GM12878 (cell line): ENCODE measurements around the gene PPRC1. TPM values are rescaled to one million over a fixed set of nuclear protein-coding genes. Genes with fewer than 3 reads are reported as not detected.

Experiments
- ATAC-seq: fragments of 200-7000 bp; cut with Tn5 transposase; 3 replicates; pipeline ENCODE4 v1.9.1; 2020; ENCODE audit warnings: mild to moderate bottlenecking, moderate library complexity
- BruUV-seq: library from RNA; stranded (reverse); fragments of 400-500 nt; replicated peaks from 2 replicates; lab custom pipeline; 2021; lab: Mats Ljungman, UMichigan
- CTCF ChIA-PET: fragments of 300-600 bp; sonication (Branson Sonifier 250); formaldehyde crosslinking; extraction: SDS; loops from one replicate; lab custom pipeline; 2021; ENCODE audit warnings: inconsistent platforms; lab: Yijun Ruan, JAX
- POLR2A ChIA-PET: fragments of 350-600 bp; formaldehyde crosslinking; extraction: SDS; loops from one replicate; lab custom pipeline; 2021; ENCODE audit warnings: inconsistent platforms; lab: Charles Lee
- RAD21 ChIA-PET: fragments of 300-600 bp; sonication (Branson Sonifier 250); formaldehyde crosslinking; loops from one replicate; lab custom pipeline; 2023; ENCODE audit warnings: antibody characterized with exemption; ENCODE audit not compliant: unreplicated experiment; lab: Charles Lee
- SMC1A ChIA-PET: fragments of 300-600 bp; sonication (Branson Sonifier 250); formaldehyde crosslinking; loops from one replicate; lab custom pipeline; 2023; ENCODE audit not compliant: unreplicated experiment, uncharacterized antibody; lab: Charles Lee
- DNase-seq: peaks from one replicate; pipeline ENCODE4 v3.0.0-alpha.2; 2011; ENCODE audit warnings: low read depth, low spot score
- FAIRE-seq: peaks from 3 replicates; lab custom pipeline; 2011; peaks lifted over from hg19 to GRCh38; lab: Jason Lieb, UNC
- H2AFZ ChIP-seq: 2 replicates; pipeline ENCODE4 v1.6.0; 2011; ENCODE audit warnings: low read depth, low read length, control low read depth; ENCODE audit not compliant: control insufficient read depth
- H3K27ac ChIP-seq: 2 replicates; pipeline ENCODE4 v1.5.1; 2011; ENCODE audit warnings: control low read depth; ENCODE audit not compliant: control insufficient read depth, insufficient read depth
- H3K27me3 ChIP-seq, 2 experiments: replicated peaks in 1 of 2; 2 replicates each; pipeline versions ENCODE4 v1.6.0 to v1.6.1; 2011; ENCODE audit warnings: low read length in 1 of 2; ENCODE audit not compliant: control insufficient read depth in 2 of 2, insufficient read depth in 2 of 2
- H3K36me3 ChIP-seq, 2 experiments: 2 replicates each; pipeline ENCODE4 v1.5.1; 2011; ENCODE audit warnings: low read length in 1 of 2; ENCODE audit not compliant: control insufficient read depth in 2 of 2, insufficient read depth in 2 of 2
- H3K4me1 ChIP-seq: 2 replicates; pipeline ENCODE4 v1.6.1; 2011; ENCODE audit warnings: mild to moderate bottlenecking, low read length, moderate library complexity, mixed read lengths; ENCODE audit not compliant: control insufficient read depth, insufficient read depth
- H3K4me2 ChIP-seq: 2 replicates; pipeline ENCODE4 v1.6.0; 2011; ENCODE audit warnings: control low read depth; ENCODE audit not compliant: control insufficient read depth, insufficient read depth
- H3K4me3 ChIP-seq: fragments of 200-600 bp; sonication (generic); 2 replicates; pipeline ENCODE4 v1.5.1; 2016
- H3K79me2 ChIP-seq: 2 replicates; pipeline ENCODE4 v1.6.0; 2011; ENCODE audit warnings: low read length; ENCODE audit not compliant: control insufficient read depth, insufficient read depth
- H3K9ac ChIP-seq: 2 replicates; pipeline ENCODE4 v1.8.0; 2011; ENCODE audit warnings: low read length, control low read depth, mixed read lengths; ENCODE audit not compliant: control insufficient read depth, insufficient read depth
- H3K9me3 ChIP-seq: replicated peaks from 3 replicates; pipeline ENCODE4 v1.5.1; 2011; ENCODE audit warnings: mild to moderate bottlenecking, low read length; ENCODE audit not compliant: control insufficient read depth, insufficient read depth
- H4K20me1 ChIP-seq: 2 replicates; pipeline ENCODE4 v1.6.0; 2011; ENCODE audit not compliant: control insufficient read depth, insufficient read depth
- ATF7 ChIP-seq: fragments of 450-650 bp; IDR thresholded peaks from 2 replicates; pipeline ENCODE4 v1.6.1; 2016; ENCODE audit warnings: low read depth, mild to moderate bottlenecking
- CBFB ChIP-seq: IDR thresholded peaks from 2 replicates; pipeline ENCODE4 v1.6.1; 2016; ENCODE audit warnings: antibody characterized with exemption, low read depth
- CHD4 ChIP-seq: fragments of 200-600 bp; sonication (generic); IDR thresholded peaks from 2 replicates; pipeline ENCODE4 v1.6.1; 2016; ENCODE audit warnings: mild to moderate bottlenecking
- EED ChIP-seq: sonication (generic); IDR thresholded peaks from 2 replicates; pipeline ENCODE4 v1.6.1; 2016; ENCODE audit warnings: antibody characterized with exemption, low read depth
- FOXM1 ChIP-seq: IDR thresholded peaks from 2 replicates; pipeline ENCODE4 v1.6.1; 2012; ENCODE audit warnings: low read depth, mild to moderate bottlenecking, inconsistent platforms, low read length, moderate library complexity
- JUNB ChIP-seq: IDR thresholded peaks from 2 replicates; pipeline ENCODE4 v1.6.1; 2016; ENCODE audit warnings: antibody characterized with exemption, mild to moderate bottlenecking
- NFIC ChIP-seq: IDR thresholded peaks from 2 replicates; pipeline ENCODE4 v1.6.1; 2012; ENCODE audit warnings: low read depth, mild to moderate bottlenecking, inconsistent platforms, low read length, moderate library complexity
- NR2C1 ChIP-seq: fragments of 450-650 bp; IDR thresholded peaks from 2 replicates; pipeline ENCODE4 v1.6.1; 2017; ENCODE audit warnings: antibody characterized with exemption, mild to moderate bottlenecking, moderate library complexity
- PML ChIP-seq: IDR thresholded peaks from 2 replicates; pipeline ENCODE4 v1.6.1; 2012; ENCODE audit warnings: low read length, inconsistent platforms
- RAD51 ChIP-seq: fragments of 450-650 bp; IDR thresholded peaks from 2 replicates; pipeline ENCODE4 v1.6.1; 2016; ENCODE audit warnings: moderate library complexity, mild to moderate bottlenecking, inconsistent platforms
- SPI1 ChIP-seq: IDR thresholded peaks from 2 replicates; pipeline ENCODE4 v1.6.1; 2011; ENCODE audit warnings: low read depth, mild to moderate bottlenecking, low read length, moderate library complexity, borderline replicate concordance; ENCODE audit not compliant: insufficient read depth
- TBL1XR1 ChIP-seq: IDR thresholded peaks from 2 replicates; pipeline ENCODE4 v1.6.1; 2012; ENCODE audit warnings: low read depth, low read length, improper control_type of control experiment
- WRNIP1 ChIP-seq: IDR thresholded peaks from 2 replicates; pipeline ENCODE4 v1.6.1; 2011; ENCODE audit warnings: low read depth, low read length, improper control_type of control experiment, borderline replicate concordance
- WGBS: methylation state at CpG from one replicate; pipeline ENCODE4 v1.1.6; 2016; ENCODE audit warnings: low lambda C conversion rate; ENCODE audit not compliant: insufficient replicate concordance, insufficient coverage; ENCODE audit errors: missing lambda C conversion rate; 5-methylcytosine and 5-hydroxymethylcytosine counted together
- in situ Hi-C: fragments of 300-500 bp; cut with MboI; formaldehyde crosslinking; loops from 9 replicates; pipeline ENCODE4 v1.14.3; 2018; ENCODE audit warnings: mixed read lengths
- intact Hi-C: fragments of 100-400 bp; cut with micrococcal nuclease; formaldehyde crosslinking; loops from one replicate; pipeline ENCODE4 v1.14.2; 2022; ENCODE audit not compliant: unreplicated experiment
- polyA plus RNA-seq, 11 experiments: library from polyadenylated mRNA; depleted of rRNA in 4 of 11; unstranded in 6 of 11; stranded (reverse) in 5 of 11; fragments of >200 nt; fragmentation: Nextera tagmentation in 4 of 11; fragmentation: Illumina TruSeq in 1 of 11; extraction: Ambion mirVana in 4 of 11; extraction: Trizol in 1 of 11; gene quantifications; 1 replicate in 1 of 11; 2 replicates in 10 of 11; pipeline versions ENCODE4 v1.2.1 to v1.2.3, GENCODE V29; 2011 to 2016; ENCODE audit warnings: inconsistent platforms in 2 of 11, missing spikeins in 2 of 11, low read depth in 1 of 11
- total RNA-seq, 4 experiments: library from RNA; depleted of rRNA in 3 of 4; stranded (reverse); fragments of >200 nt in 3 of 4; fragmentation: Illumina TruSeq in 1 of 4; extraction: Trizol in 1 of 4; gene quantifications; 2 replicates each; pipeline versions ENCODE4 v1.2.1 to v1.2.3, GENCODE V29; 2013 to 2021
- TF ChIP-seq, protein P1 (sequence below): fragments of 450-650 bp; IDR thresholded peaks from 2 replicates; pipeline ENCODE4 v1.6.1; 2016; ENCODE audit warnings: mild to moderate bottlenecking
- TF ChIP-seq, protein P2 (sequence below): fragments of 450-650 bp; formaldehyde crosslinking; IDR thresholded peaks from 2 replicates; pipeline ENCODE4 v1.4.0; 2020; ENCODE audit warnings: mild to moderate bottlenecking, moderate library complexity
- TF ChIP-seq, protein P3 (sequence below): fragments of 450-650 bp; IDR thresholded peaks from 2 replicates; pipeline ENCODE4 v1.6.1; 2018; ENCODE audit warnings: mild to moderate bottlenecking, low read depth, moderate library complexity; ENCODE audit not compliant: partially characterized antibody

PPRC1 gene
- total and polyA plus RNA-seq, 10 of the 15 experiments (the other 5 are each of a cell fraction or from before 2014, with no cell fraction given), result 13.1 to 69.8 (median 32.4) TPM

DNA sequence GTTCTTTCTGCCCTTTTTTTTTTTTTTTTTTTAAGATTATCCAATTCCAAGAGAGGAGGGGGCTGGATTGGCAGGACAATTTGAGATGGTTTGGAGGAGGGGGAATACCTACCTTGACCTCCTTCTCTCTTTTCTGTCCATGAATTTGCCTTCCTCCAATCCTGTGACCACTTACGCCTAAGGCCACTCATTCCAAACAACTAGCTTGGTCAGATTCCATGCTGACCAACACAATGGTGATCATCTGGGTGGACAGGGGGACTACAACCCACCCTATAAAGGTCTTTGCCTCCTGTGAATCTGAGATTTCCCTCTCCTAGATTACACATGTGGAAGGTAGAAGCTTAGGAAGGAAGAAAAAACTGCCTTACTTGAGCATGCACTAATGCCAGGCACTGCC is 10.4 kb upstream of the PPRC1 start:
- no peaks in the 10 kb centered on the region for H3K27me3 ChIP-seq
- ChIA-PET POLR2A (interaction anchor here (0.6 to 0.8 kb wide), 2 partner anchors 340 to 412 kb away, joined by 4 to 6 read pairs; no protein-coding TSS in a partner anchor), CTCF (interaction anchor here (0.6 to 3.0 kb wide), 5 partner anchors 9 to 393 kb away, joined by 3 to 24 read pairs (median 4); partner anchors contain the start of genes NOLC1 and PPRC1), SMC1A (interaction anchor here (0.9 to 1.7 kb wide), 2 partner anchors 10 to 29 kb away, joined by 3 to 4 read pairs; partner anchors contain the start of gene NOLC1), RAD21 (no interaction called here)
- H2AFZ ChIP-seq, result no peak overlapping the region
- WGBS, result 100% methylated on average over 1 of the region's 1 CpG
- no peak overlapping the region for H3K4me3 ChIP-seq
- in situ Hi-C loops (no loop called here), intact Hi-C loops (no loop called here)
- H4K20me1 ChIP-seq, result no peaks in the 10 kb centered on the region
- BruUV-seq, result no TSS peak
- TF ChIP-seq NR2C1, result no peak
- TF ChIP-seq CHD4, result no peak
- TF ChIP-seq TBL1XR1, result no peak
- TF ChIP-seq FOXM1, result no peak
- no peak for TF ChIP-seq SPI1
- TF ChIP-seq RAD51, result no peak
- TF ChIP-seq PML, result no peak
- no peak for TF ChIP-seq NFIC
- TF ChIP-seq JUNB, result no peak
- TF ChIP-seq, protein P1, sequence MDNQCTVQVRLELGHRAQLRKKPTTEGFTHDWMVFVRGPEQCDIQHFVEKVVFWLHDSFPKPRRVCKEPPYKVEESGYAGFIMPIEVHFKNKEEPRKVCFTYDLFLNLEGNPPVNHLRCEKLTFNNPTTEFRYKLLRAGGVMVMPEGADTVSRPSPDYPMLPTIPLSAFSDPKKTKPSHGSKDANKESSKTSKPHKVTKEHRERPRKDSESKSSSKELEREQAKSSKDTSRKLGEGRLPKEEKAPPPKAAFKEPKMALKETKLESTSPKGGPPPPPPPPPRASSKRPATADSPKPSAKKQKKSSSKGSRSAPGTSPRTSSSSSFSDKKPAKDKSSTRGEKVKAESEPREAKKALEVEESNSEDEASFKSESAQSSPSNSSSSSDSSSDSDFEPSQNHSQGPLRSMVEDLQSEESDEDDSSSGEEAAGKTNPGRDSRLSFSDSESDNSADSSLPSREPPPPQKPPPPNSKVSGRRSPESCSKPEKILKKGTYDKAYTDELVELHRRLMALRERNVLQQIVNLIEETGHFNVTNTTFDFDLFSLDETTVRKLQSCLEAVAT, result no peak
- TF ChIP-seq, protein P2, sequence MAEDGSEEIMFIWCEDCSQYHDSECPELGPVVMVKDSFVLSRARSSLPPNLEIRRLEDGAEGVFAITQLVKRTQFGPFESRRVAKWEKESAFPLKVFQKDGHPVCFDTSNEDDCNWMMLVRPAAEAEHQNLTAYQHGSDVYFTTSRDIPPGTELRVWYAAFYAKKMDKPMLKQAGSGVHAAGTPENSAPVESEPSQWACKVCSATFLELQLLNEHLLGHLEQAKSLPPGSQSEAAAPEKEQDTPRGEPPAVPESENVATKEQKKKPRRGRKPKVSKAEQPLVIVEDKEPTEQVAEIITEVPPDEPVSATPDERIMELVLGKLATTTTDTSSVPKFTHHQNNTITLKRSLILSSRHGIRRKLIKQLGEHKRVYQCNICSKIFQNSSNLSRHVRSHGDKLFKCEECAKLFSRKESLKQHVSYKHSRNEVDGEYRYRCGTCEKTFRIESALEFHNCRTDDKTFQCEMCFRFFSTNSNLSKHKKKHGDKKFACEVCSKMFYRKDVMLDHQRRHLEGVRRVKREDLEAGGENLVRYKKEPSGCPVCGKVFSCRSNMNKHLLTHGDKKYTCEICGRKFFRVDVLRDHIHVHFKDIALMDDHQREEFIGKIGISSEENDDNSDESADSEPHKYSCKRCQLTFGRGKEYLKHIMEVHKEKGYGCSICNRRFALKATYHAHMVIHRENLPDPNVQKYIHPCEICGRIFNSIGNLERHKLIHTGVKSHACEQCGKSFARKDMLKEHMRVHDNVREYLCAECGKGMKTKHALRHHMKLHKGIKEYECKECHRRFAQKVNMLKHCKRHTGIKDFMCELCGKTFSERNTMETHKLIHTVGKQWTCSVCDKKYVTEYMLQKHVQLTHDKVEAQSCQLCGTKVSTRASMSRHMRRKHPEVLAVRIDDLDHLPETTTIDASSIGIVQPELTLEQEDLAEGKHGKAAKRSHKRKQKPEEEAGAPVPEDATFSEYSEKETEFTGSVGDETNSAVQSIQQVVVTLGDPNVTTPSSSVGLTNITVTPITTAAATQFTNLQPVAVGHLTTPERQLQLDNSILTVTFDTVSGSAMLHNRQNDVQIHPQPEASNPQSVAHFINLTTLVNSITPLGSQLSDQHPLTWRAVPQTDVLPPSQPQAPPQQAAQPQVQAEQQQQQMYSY (CRISPR knock-in tag), result no peak
- TF ChIP-seq ATF7, result no peak
- no peak for TF ChIP-seq CBFB
- no peak for TF ChIP-seq WRNIP1
- TF ChIP-seq, protein P3, sequence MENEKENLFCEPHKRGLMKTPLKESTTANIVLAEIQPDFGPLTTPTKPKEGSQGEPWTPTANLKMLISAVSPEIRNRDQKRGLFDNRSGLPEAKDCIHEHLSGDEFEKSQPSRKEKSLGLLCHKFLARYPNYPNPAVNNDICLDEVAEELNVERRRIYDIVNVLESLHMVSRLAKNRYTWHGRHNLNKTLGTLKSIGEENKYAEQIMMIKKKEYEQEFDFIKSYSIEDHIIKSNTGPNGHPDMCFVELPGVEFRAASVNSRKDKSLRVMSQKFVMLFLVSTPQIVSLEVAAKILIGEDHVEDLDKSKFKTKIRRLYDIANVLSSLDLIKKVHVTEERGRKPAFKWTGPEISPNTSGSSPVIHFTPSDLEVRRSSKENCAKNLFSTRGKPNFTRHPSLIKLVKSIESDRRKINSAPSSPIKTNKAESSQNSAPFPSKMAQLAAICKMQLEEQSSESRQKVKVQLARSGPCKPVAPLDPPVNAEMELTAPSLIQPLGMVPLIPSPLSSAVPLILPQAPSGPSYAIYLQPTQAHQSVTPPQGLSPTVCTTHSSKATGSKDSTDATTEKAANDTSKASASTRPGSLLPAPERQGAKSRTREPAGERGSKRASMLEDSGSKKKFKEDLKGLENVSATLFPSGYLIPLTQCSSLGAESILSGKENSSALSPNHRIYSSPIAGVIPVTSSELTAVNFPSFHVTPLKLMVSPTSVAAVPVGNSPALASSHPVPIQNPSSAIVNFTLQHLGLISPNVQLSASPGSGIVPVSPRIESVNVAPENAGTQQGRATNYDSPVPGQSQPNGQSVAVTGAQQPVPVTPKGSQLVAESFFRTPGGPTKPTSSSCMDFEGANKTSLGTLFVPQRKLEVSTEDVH, result no peak
- no peak for TF ChIP-seq EED
- DNase-seq (no peak), FAIRE-seq (no peak), ATAC-seq (no peak)
- H3K9me3 ChIP-seq, result no peaks in the 10 kb centered on the region
- H3K79me2 ChIP-seq, result peaks cover 28% of the 10 kb centered on the region
- H3K36me3 ChIP-seq, result no peaks in the 10 kb centered on the region
- H3K4me1 ChIP-seq, result peaks cover 25% of the 10 kb centered on the region
- H3K9ac ChIP-seq, result no peak overlapping the region
- H3K4me2 ChIP-seq, result no peak overlapping the region
- H3K27ac ChIP-seq, result no peak overlapping the region
